ENCODE data around the gene SETD6. TPM values are rescaled to one million over a fixed set of nuclear protein-coding genes. Genes with fewer than 3 reads are reported as not detected.
"Not testable (repeated sequence)": the region's sequence is repeated elsewhere in the genome, so short reads cannot be mapped to it uniquely, and the experiment has no call there.

The SETD6 gene
- total RNA-seq, 1 donor from 2014 or later, result 18.2 TPM

DNA sequence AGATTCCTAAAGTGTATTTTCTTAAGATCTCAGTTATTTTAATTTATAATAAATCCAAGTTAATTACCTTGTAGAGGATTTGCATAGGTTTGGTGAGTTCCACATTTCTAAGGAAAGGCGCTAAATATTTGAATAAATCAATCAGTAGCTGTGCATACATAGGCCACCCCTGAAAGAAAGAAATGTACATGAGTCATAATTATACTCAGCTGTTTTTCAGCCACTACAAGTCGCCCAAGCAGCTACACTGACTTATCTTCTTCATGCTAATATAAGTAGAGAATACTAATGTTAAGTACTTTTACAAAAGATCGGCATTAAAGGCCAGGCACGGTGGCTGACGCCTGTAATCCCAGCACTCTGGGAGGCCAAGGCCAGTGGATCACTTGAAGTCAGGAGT is 14.9 kb downstream of the SETD6 start:
- ATAC-seq, result no peak
- no peak for DNase-seq (ENCODE audit: low spot score)
- intact Hi-C loops (cut with DNase I), result no loop called here

DNA sequence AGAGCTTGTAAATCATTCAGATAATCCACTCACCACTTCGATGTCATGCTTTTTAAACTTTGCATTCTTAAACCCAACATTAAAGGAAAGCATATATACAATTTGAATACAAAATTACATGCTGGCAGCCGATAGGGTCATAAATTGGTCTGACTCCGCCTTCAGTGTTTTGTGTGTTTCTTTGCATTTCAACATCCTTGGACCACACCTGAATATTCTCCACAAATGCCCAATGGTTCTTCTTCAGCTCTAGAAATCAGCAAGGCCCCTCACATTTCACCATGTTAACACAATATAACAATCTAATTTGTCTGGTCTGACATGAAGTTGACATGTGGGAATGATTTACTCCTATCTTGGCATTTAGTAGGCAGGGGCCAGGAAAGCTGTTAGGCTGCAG is 17.1 kb downstream of the SETD6 start:
- no peak for DNase-seq (ENCODE audit: low spot score)
- intact Hi-C loops (cut with DNase I), result no loop called here
- no peak for ATAC-seq

DNA sequence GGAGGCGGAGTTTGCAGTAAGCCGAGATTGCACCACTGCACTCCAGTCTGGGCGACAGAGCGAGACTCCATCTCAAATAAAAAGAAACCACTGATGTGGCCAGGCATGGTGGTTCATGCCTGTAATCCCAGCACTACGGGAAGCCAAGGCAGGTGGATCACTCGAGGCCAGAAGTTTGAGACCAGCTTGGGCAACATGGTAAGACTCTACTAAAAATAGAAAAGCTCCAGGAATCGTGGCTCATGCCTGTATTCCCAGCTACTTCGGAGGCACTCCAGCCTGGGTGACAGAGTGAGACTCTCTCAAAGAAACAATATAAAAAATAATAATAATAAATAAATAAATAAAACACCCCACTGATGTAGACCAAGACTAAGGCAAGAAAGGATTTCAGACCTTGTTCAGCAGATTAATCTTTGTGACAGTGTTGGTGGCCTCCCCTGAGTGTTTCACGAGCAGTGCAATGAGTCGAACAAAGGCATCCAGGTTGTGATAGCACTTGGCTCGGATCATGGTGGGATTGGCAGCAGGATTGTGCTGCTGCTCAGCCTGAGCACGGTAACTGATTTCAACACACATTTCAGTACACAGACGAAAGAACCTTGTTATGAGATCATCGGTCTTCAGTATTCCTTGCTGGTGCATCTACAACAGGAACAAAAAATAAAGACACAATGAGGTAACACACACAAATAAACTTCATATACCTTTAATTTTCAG is 18.6 kb downstream of the SETD6 start:
- ATAC-seq, result no peak
- intact Hi-C loops (cut with DNase I), result no loop called here
- DNase-seq (ENCODE audit: low spot score), result no peak

GRCh38 chr16:58535100-58535499 is 19.8 kb downstream of the SETD6 start:
- no peak for ATAC-seq
- DNase-seq (ENCODE audit: low spot score), result no peak
- intact Hi-C loops (cut with DNase I), result no loop called here

- DNase-seq (ENCODE audit: low spot score), result no peak
- intact Hi-C loops (cut with DNase I), result no loop called here
- no peak for ATAC-seq
Measured at GRCh38 chr16:58536278-58536677, 21.0 kb downstream of the SETD6 start.

DNA sequence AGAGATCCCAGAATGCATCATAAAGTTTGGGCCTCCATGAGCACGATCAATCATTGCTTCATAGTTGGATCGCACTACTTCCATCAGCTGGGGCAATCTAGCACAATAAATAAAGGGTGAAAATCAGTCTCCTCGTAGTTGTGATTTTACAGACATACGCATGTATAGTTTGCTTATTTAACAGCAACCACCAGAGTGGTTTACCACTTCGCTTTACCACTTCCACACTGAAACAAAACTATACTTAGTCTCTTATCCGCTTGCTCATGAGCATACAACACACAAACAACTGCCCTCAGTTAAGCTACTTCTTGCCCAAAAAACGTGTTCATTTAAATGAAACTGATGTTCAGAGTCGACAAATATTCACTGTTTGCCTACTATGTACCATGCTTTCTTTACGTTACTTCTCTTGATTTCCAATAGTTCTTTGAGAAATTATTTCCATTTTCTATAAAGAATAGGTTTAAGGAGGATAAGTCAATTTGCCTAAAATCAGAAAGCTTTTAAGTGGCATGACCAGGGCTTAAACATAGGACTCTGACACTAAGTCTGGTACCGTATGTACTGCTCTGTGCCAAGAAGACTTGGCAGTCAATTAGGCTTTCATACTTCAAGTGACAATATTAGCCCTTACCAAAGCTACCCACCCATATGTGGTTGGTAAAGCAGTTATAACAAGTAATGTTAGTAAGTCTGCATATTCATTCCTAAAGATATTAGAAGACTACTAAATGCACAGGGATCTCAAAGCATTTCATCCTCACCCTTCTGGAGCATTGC is 22.0 kb downstream of the SETD6 start:
- ATAC-seq (no peak), DNase-seq (ENCODE audit: low spot score) (no peak)
- intact Hi-C loops (cut with DNase I), result no loop called here

DNA sequence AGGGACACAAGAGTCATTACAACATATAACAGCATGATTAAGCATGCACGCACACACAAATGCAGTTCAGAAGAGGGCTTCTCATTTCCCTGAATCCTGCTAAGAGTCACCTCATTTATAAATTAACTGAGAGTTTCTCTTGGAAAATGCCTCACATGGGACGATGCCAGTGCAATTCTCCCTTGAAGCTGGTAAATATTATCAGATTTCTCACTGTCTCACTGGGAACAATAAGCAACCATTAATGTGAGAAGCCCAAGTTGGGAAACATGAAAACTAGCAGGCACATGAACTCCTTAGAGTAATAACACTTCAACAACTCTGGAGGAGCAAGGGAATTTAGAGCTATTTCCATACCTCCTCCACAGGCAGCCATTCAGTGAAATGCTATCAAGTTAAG is 26.4 kb downstream of the SETD6 start:
- intact Hi-C loops (cut with DNase I), result no loop called here
- ATAC-seq, result no peak

GRCh38 chr16:58542291-58542690 is 27.0 kb downstream of the SETD6 start:
- DNase-seq (ENCODE audit: low spot score) (no peak), ATAC-seq (no peak)
- intact Hi-C loops (cut with DNase I), result no loop called here

More for the DNA sequence above, 26.4 kb downstream of the SETD6 start:
- no peak for DNase-seq (ENCODE audit: low spot score)

DNA sequence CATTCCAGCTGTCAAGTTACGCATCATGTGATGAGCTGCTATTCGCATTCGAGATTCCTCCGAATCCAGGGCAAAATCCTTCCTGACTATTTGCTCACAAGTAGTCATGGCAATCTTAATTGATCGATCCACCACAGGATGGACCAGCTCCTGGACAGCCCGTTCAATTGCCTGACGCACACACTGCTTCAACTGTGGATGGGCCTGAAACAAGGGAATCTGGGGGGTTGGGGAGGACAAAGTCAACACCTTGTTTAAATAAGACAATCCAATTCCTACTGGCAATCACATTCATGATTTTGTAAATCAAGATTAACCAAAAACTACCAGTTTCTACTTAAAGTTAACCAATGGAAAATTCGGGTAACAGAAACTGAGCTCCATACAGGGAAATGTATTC is 28.4 kb downstream of the SETD6 start:
- ATAC-seq, result no peak
- intact Hi-C loops (cut with DNase I), result no loop called here
- DNase-seq (ENCODE audit: low spot score), result no peak

DNA sequence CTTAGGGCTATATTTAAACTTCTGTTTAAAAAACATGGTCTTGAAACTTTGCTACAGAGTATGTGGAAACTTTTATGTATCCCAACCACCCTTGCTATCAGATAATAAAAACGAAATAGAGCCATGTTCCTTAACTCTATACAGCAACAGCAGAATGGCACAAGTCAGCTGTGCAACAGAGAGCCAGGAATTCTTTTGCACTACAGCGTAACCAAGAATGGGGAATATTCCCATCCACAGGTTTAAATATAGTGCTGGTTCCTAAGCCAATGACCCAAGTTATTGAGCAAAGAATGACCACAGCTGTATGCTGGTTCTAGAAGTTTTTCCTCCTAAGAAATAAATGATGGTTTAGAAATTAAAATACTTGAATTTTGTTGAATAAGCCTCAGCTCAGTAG is 33.1 kb downstream of the SETD6 start:
- intact Hi-C loops (cut with DNase I), result no loop called here
- DNase-seq (ENCODE audit: low spot score), result no peak
- ATAC-seq, result no peak

DNA sequence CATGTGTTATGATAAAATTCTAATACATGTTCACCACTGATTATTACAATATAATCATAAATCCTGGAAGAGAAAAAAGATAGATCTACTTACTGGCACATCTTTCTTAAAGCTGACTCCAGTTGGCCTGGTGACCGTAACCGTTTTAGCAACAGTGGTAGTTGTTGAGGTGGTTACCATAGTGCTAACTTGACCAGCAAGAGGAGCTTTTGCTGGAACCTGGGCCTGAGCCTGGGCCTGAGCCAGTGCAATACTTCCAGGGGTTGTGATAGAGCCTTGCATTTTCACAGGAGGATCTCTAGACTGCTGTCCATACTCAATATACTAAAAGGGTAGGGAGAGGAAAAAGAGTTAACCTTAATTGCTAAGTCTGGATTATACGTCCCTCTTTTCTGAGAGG is 36.2 kb downstream of the SETD6 start:
- ATAC-seq (no peak), DNase-seq (ENCODE audit: low spot score) (no peak)
- intact Hi-C loops (cut with DNase I), result no loop called here

GRCh38 chr16:58556678-58557077 is 41.4 kb downstream of the SETD6 start:
- ATAC-seq, result no peak
- no peak for DNase-seq (ENCODE audit: low spot score)
- intact Hi-C loops (cut with DNase I), result no loop called here

DNA sequence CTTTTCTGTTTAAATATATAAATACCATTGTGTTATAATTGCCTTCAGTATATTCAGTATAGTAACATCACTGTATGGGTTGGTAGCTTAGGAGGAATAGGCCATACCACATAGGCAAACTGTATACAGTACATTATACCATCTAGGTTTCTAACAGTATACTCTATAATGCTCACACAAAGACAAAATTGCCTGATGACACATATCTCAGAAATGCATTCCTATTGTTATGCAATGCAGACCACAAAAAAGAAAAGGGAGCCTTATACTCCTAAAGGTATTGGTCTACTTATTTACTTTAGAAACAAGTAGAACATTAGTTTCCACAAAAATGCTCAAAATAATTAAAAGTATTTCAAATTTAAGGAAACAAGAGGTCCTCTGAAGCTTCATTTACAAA is 47.9 kb downstream of the SETD6 start:
- intact Hi-C loops (cut with DNase I), result no loop called here

GRCh38 chr16:58563775-58564174 is 48.5 kb downstream of the SETD6 start:
- intact Hi-C loops (cut with DNase I), result no loop called here
- DNase-seq (ENCODE audit: low spot score), result no peak
- ATAC-seq, result no peak

More for the DNA sequence above, 47.9 kb downstream of the SETD6 start:
- ATAC-seq (no peak), DNase-seq (ENCODE audit: low spot score) (no peak)

GRCh38 chr16:58565697-58566096 is 50.4 kb downstream of the SETD6 start:
- DNase-seq (ENCODE audit: low spot score); ATAC-seq; intact Hi-C loops (cut with DNase I): not testable (repeated sequence)

Other genes starting within 250 kb of the SETD6 start
- not detected for gene PRSS54, start 220.5 kb upstream of the SETD6 start, total RNA-seq
- gene GINS3, start 123.0 kb upstream of the SETD6 start, total RNA-seq, result 3.1 TPM
- gene NDRG4, start 15.4 kb upstream of the SETD6 start, total RNA-seq, result 7.4 TPM
- gene CNOT1, start 114.3 kb downstream of the SETD6 start, total RNA-seq, result 144 TPM
- gene SLC38A7, start 169.3 kb downstream of the SETD6 start, total RNA-seq, result 15.6 TPM
- gene GOT2, start 218.8 kb downstream of the SETD6 start, total RNA-seq, result 38.7 TPM